Hindlimb muscle (tissue), 1 donor: Measurements from ENCODE around the gene DGKI. TPM values are rescaled to one million over a fixed set of nuclear protein-coding genes. Genes with fewer than 3 reads are reported as not detected.
"Not testable (repeated sequence)": the region's sequence is repeated elsewhere in the genome, so short reads cannot be mapped to it uniquely, and the experiment has no call there.

Source experiments
- DNase-seq: peaks from one replicate; pipeline ENCODE4 v3.0.0-alpha.2; 2013
- polyA plus RNA-seq: library from polyadenylated mRNA; unstranded; fragments of 120-200 nt; gene quantifications from one replicate; pipeline ENCODE4 v1.2.1, GENCODE V29; 2013; ENCODE audit not compliant: insufficient read length

DGKI gene
- polyA plus RNA-seq, 1 donor, result 0.61 TPM

DNA sequence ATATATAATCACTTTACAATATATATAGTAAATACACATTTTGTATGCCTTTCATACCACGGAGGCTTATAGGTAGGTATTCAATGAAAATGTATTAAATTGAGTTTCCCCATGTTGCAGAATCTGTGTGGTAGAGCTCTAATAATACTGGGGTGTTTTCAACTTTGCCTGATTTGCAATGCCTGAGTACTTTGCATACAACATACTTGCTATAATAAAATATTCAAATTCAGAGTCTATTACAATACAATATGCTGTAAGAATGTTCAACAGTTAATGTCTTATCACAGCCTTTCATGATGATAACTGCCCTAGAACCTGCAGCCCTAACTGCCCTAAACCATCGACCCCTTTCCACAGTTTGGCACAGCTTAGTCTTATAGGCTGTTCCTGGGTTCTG, 114.6 kb downstream of the DGKI start:
- no peak for DNase-seq

DNA sequence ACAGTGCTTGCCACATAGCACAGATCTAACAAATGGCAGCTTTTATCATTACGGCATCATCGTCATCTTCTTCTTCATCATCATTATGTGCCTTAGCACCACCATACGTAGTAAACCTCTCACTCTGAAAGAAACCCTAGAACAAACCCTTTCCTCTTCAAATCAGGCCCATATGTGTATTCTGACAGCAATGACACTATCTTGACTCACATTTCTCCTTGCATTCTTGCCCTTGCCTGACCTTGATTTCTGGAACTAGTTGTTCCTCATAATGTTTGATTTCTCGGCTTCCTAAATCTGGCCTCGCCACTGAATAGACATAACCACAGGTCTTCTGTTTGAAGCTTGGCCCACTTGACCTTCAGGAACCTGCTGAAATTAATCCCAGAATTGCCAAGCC, 115.3 kb downstream of the DGKI start:
- DNase-seq, result no peak

DNA sequence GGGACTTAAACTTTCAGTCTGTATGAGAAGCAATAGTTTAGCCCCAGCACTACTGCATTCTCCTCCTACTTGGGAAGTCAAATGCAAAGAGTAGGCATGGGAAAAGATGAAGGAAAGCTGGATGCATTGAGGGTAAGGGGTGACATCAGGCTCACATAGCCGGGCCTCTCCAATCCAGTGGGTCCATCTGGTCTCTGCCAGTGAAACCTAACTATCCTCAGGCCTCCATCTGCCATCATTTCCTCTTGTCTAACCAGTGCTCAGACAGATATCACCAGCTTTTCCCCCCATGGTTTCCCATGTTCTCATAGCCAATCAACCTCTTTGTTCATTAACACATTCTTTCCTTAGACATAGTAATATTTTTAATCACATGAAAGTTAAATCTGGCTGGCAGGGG, 118.3 kb downstream of the DGKI start:
- no peak for DNase-seq

DNA sequence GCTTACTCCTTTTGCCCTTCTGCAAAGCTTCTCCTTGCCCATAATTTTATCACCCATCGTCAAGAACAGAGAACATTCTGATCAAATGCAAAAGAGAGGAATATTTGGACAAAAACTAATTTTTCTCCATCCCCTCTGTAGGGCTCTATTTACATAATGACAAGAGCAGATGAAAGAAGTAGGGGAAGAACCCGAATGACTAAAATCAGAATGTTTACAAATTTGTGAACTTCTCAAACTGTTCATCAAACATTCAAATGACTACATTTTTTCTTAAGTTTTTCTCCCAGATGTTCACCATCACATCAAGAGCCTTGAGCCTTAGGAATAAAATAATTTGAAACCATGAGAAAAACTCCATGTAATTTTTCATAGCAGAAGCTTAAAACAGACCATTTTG, 119.4 kb downstream of the DGKI start:
- DNase-seq, result no peak

DNA sequence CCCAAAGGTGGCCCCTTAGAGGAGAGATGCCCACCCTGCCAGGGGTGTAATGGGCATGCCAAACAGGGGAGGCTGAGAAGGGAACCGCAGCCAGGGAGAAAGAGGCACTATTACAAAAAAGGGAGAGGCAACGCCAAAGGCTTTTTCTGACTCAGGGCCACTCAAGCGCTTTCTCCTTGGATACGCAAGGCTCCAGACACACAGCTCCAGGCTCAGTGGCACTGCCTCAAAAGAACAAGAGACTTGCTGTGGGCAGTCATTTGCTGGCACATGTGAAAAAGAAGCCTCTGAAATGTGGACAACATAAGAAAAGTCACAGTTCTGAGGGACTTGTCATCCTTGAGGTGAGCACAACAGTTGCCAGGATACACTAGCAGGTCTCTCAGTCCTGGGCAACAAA, 128.4 kb downstream of the DGKI start:
- no peak for DNase-seq

DNA sequence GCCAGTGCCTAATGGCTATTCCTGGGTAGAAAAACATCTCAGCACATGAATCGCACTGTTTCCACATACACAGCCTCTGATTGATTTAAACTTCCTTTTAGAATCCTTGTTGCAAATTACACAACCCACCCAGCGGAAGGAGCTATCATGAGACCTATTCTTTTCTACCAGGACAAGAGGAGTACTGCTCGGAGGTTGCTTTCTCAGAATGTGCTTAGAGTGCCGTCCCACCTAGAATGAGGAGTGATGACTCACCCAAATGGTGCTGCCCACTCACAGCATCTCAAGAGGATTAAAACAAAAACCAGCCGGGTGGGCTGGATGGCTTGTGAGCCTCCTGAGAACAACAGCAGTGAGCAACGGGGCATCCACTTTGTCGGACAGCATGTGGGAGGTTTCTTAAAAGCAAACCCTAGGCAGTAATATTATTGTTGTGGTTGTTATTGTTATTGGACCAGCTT, 128.9 kb downstream of the DGKI start:
- no peak for DNase-seq

DNA sequence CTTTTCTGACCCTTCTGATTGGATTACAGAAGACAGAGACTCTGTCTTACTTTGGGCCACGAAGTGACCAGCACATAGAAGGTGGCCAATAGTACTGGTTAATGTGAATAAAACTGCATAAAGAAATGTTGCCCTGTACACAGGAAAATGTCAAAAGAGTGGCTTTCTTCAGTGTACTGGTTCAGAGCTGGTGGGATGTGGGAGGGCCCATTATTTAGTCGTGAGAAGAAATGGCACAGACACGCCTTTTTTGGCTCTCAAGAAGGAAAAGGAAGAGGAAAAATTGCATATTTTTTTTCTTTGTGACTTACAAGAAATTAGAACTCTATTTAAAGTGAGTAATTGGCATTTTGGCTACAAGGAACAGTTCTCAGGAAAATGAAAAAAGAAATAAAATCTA, 129.7 kb downstream of the DGKI start:
- DNase-seq, result no peak

DNA sequence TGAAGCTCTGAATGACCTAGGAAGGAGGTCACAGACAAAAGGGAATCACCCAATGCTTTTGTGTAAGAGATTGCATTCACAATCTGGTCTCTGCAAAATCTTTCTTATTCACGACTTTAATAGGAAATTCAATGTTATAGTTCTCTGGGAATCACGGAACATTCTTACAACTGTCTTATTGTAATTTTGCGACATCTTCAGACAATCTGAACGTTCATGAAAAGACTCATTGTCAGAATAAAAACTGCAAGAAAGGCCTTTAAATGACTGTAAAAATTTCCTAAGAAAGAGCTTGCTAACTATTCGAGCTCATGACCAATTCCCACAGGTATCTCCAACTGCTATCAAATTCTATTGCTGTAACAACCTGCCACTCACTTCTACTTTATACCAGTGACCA, 130.7 kb downstream of the DGKI start:
- DNase-seq, result no peak

DNA sequence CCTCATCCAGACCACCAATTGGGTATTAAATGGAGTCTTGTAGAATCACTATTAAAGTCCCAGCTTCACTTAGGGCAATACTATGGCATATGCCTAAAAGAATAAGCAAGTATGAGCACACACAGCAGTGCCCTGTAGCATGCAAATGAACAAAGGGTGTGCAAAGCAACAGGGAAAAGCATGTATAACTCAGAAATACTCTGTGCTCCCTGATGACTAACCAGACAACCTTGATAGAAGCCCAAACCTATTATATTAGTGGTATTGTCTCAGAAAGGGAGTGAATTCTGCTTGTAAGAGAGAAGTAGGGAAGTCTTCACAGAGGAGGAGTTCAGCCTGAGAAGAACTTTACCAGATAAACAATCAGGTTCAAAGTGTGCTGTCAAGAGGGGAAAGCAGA, 131.2 kb downstream of the DGKI start:
- no peak for DNase-seq

DNA sequence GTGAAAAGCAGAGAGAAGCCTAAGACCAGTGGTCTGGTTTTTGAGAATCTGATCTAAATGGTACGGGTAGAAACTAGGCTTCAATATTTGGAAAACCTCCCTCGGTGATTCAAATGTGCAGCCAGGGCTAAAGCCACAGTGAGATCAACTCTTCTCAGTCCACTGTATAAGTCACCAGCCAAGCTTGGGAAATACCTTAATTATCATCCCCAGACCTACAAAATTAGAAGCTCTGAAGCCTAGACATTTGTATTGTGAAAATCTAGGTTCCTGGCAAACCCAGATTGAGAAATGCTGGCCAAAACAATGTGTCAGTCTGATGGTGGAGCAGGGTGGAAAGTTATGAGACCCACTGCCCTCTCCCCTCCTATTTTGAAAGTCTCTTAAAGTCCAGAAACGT, 131.7 kb downstream of the DGKI start:
- DNase-seq, result no peak

DNA sequence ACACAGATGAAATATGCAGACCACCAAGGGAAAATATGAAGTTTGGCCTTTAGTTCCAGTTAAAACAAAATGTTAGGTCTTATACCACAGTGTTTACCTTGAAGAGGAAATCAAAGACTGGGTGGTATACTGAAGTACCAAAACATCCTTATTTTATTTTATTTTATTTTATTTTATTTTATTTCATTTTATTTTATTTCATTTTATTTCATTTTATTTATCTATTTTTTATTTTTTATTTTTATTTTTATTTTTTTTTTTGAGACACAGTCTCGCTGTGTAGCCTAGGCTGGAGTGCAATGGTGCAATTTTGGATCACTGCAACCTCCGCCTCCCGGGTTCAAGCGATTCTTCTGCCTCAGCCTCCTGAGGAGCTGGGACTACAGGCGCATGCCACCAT, 140.4 kb downstream of the DGKI start:
- not testable (repeated sequence) for DNase-seq

DNA sequence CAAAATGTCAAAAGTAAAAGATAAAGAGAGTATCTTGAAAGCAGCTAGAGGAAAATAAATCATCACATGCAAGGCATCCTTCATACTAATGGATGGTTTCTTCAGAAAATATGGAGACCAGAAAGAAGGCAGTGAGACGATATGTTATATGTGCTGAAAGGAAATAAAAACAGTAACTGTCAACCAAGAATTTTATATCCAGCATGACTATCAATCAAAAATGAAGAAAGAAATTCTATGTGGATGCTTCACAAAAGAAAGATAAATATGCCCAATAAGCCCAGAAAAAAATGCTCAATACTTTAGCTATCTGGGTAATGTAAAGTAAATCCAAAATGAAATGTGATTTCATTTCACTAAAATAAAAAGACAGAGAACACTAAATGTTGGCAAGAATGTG, 142.1 kb downstream of the DGKI start:
- no peak for DNase-seq

DNA sequence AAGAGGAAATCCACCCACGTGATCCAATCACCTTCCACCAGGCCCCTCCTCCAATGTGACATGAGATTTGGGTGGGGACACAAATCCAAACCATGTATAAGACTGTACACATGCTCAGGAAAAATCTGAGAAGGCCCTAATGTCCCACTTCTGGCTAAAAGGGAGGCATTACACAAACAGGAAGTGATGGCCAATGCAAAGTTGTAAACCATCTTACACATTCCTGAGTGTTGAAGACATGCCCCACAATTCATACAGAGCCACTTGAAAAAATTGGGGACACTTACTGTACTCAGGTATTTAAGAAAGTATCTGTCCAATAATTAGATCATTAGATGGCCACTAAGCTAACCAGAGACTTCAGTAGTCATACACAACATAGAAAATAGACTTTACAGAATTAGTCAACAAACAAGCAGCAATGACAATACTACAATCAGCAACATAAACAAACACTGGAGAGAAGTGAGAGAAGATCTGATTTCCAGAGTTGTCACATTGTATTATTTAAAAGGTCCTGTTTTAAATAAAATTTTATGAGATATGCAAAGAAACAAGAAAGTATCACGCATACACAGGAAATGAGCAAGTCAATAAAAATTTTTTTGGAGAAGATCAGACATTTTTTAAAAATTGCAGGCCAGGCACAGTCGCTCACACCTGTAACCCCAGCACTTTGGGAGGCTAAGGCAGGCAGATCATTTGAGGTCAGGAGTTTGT, 143.3 kb downstream of the DGKI start:
- DNase-seq, result no peak

DNA sequence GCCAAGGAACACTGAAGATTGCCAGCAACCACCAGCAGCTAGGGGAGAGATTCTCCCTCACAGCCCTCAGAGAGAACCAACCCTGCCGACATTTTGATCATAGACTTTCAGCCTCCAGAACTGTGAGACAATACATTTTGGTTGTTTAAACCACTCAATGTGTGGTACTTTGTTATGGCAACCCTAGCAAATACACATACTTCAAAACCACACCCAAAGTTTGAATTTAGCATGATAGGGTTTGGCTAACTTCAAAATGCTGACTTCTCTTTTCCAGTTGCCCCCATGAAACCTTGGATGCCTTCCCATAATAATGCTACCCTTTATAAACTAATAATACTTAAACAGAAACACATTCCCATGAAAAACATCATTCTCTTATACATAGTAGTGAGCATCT, 149.8 kb downstream of the DGKI start:
- no peak for DNase-seq

DNA sequence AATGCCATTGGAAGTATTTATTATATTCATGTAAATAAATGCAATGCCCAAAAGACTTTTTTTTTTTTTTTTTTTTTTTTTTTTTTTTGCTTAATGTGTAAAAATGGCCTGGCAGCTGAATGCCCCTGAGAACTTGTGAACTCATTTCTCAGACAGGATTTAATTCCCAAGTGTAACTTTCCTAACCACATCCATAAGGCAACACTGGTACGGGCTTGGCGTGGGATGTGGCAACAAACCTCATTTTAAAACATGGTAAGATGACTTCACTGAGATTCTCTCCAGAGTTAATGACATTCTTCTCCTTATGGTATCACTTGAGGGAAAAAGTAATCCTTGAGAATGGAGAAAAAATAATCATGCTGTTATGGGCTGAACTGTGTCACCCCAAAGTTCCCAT, 150.4 kb downstream of the DGKI start:
- DNase-seq, result no peak

DNA sequence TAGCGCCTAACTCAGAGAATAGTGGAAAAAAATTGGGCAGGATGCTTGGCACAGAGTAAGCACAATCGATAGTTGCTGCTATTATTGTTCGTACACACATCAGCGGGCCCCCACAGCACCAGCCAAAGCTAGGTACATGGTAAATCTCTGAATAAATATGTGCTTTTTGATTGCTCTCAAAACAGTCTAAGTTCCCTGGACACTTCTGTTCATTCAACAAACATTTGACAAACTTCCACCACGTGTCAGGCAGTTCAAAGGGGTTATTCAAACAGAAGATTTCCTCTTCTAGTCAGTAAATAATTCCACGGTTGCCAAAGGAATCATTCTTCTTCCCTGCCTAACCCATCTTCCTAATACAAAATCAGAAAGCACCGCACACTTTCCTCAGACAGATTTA, 150.8 kb downstream of the DGKI start:
- no peak for DNase-seq

DNA sequence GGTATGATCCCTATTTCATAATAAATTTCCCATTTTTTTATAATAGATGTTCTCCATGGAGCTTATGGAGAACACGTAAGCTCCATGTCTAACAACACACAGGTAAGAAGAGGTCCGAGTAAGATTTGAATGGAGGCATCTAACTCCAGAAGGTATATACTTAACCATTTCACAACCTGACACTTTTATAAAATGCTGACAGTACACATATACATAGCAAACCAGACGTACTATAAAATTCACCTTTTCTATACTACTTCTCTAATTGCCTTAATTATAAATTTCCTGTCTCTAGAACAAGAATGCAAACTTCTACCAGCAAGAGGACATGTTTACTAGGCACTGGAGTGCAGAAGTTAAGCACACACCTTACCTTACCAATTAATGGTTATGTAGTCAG, 151.3 kb downstream of the DGKI start:
- no peak for DNase-seq

DNA sequence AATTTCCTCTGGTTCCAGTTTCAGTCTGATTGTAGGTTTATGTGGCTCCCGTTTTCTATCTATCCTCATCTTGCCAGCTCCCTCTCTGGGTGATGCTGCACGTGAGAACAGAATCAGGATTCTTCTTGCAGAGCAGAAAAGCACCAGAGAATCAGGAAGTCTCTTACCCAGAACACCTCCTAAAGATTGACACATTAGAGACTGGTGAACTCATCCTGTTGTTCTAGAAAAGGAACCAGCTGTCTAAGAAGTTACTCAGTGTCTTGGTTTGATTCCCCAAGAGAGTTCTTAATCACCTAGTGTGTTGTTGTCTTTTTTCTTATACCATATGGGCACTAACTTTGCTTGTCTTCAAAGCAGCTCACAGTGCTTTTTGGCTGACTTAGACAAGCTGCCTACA, 152.4 kb downstream of the DGKI start:
- DNase-seq, result no peak

DNA sequence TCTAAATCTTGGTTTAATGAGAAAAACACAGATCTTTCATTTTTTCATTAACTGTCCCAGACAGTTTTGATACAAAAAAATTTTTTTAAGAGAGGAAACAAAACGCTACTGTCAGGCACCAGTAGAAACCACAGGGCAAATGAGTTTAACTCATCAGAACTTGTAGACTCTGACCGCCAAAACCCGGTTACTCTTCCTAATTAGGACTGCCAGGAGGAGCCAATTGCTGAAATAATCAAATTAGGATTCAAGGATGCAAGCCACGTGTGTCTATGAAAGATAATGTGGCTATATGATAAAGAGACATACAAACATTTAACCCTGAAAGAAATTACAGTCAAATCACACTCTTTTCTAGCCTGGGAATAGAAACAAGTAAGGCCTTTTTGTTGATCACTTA, 154.4 kb downstream of the DGKI start:
- DNase-seq, result no peak

DNA sequence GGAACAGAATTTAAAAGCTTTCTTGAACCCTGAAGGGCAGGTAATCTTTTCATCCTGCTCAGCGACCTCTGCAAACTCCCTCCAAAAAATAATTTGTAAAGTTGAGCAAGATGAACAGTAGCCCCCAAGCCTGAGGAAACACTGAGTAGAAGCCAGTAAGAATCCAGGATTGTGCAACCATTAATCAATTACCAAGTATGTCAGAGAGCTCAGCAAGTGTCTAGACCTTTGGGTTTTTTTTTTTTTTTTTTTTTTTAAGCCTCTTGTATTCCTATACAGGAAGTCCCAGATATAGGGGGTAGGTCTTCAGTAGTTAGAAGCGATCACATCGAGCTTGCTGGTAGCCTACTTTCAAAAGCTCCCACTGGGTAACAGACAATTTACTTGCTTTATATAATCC, 155.2 kb downstream of the DGKI start:
- DNase-seq, result no peak

DNA sequence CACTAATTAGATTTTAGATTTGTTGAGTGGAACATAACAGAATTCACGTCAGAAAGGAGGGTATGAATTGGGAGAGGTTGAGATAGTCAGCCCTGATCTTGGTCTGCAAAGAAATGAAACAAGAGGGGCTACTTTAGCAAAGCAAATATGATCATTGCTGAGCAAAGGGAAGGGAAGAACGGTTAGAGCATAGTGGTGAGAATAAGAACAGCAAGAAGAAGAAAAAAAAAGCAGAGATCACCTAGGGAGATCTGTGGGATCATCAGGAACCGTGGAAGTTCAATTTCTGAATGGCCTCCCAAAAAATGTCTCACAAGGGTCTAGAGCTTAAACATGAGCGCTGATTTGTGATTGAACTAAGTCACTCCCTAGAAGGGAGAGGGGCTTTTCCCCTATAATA, 156.1 kb downstream of the DGKI start:
- DNase-seq, result no peak

DNA sequence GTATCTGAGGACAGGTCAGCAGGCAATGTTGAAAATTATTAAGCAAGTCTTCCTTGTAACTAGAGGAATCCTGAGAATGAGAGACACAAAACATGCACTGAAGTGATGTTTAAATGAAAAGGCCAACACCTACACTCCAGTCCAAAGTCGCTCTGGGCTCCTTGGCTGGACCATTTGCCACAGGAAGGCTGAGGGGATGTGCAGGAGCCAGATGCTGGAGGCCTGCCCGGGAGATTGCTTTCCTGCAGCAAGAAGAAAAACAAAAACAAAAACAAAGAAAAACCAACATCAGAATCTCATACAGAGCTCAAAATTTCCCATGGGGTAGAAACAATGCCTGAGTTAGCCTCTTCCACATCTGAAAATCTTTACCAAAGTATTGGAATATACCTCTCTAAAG, 157.0 kb downstream of the DGKI start:
- DNase-seq, result no peak

DNA sequence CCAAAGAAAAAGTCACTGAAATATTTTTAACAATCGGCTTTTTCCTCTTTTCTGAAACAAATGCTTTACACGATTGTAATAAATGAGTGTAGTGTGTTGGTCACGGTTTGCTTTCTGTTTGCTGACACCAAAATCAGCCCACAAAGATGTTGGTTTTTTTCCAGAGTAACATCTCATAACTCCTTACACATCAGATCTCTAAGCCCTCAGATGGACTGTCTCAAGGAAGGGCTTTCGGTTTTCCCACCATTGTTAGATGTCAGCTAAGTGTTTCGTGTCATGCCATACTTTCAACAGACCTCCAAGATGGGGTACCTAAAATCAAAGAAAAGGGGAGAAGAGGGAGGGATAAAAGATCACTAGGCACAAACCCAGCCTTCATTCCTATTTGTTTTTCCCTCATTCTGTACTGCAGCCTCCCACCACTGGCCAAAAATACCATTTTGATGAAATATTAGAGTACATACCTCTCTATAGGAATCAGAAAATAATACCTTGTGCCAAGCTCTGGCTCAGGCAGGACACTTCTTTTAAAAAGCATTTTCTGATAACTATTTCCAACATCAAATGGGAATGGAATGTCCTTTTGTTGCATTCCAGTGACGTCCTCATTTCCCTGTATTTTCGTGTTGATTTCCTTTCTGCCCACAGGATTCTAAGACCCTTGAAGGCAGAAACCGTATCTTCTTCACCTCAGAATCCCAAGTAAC, 159.1 kb downstream of the DGKI start:
- DNase-seq, result no peak

DNA sequence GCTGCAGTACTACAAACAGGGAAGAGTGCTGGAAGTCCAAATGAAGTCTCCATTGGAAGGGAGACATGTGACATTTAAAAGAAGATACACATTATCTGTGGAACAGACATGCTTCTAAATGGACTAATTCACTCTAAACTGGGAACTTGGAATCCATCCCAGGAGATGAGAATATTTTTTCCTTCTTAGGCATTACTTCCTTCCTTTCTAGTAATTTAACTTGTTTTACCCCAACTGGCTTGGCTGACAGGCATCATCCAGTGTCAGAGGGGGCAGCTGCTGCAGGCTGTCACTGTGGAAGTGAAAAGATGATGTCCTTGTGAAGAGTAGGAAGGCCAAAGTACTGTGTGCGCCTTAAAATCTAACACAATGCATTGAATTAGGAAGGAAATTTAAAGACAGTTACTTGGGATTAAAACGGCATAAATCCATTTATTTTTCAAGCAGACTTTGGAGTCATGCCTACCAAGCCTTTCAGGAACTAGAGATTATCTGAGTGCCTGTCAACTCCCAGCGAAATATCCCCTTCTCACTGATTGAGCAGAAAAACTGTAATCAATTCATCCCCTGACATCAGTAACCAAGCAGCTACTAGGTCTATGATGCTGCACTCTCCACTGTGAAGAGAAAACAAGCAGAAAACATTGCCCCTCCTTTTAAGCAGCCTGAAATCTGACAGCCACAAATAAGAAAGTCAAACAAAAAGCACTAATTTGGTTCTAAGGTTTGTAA, 161.2 kb downstream of the DGKI start:
- no peak for DNase-seq
